Suprapubic skin (tissue), 4 donors: ENCODE measurements around the gene TSPAN15. TPM values are rescaled to one million over a fixed set of nuclear protein-coding genes. Genes with fewer than 3 reads are reported as not detected.

ENCODE experiments used
- DNase-seq, 2 donors: peaks; one replicate each; pipeline ENCODE4 v3.0.0-alpha.2; 2019; ENCODE audit warnings: low spot score in 2 of 2
- H3K27ac ChIP-seq: fragments of 200-600 bp; sonication (generic); one replicate; pipeline ENCODE4 v1.5.1; 2019
- H3K27me3 ChIP-seq: fragments of 200-600 bp; sonication (generic); one replicate; pipeline ENCODE4 v1.5.1; 2019
- H3K36me3 ChIP-seq: fragments of 200-600 bp; sonication (generic); one replicate; pipeline ENCODE4 v1.5.1; 2019
- H3K4me1 ChIP-seq: fragments of 200-600 bp; sonication (generic); one replicate; pipeline ENCODE4 v1.5.1; 2019
- H3K4me3 ChIP-seq: fragments of 200-600 bp; sonication (generic); one replicate; pipeline ENCODE4 v1.5.1; 2019; ENCODE audit warnings: mild to moderate bottlenecking
- H3K9me3 ChIP-seq: fragments of 200-600 bp; sonication (generic); one replicate; pipeline ENCODE4 v1.5.1; 2019
- CTCF ChIP-seq, 2 donors: fragments of 200-600 bp in 1 of 2; fragments of 450-650 bp in 1 of 2; sonication (generic) in 1 of 2; IDR thresholded peaks; one replicate each; pipeline ENCODE4 v1.5.1; 2016 to 2019; ENCODE audit warnings: antibody characterized with exemption in 2 of 2, mild to moderate bottlenecking in 1 of 2, moderate library complexity in 1 of 2
- EP300 ChIP-seq: sonication (generic); formaldehyde crosslinking; IDR thresholded peaks from one replicate; pipeline ENCODE4 v1.6.1; 2017; ENCODE audit warnings: antibody characterized with exemption
- POLR2A ChIP-seq, 2 donors: fragments of 450-650 bp; IDR thresholded peaks; one replicate each; pipeline ENCODE4 v1.6.1; 2017; ENCODE audit warnings: antibody characterized with exemption in 2 of 2, mild to moderate bottlenecking in 2 of 2, moderate library complexity in 2 of 2
- POLR2AphosphoS5 ChIP-seq, 3 donors: sonication (generic); formaldehyde crosslinking; IDR thresholded peaks; one replicate each; pipeline ENCODE4 v1.6.1; 2017; ENCODE audit warnings: antibody characterized with exemption in 3 of 3
- whole genome bisulfite sequencing: methylation state at CpG from one replicate; pipeline ENCODE4 v1.1.5; 2018; 5-methylcytosine and 5-hydroxymethylcytosine counted together
- total RNA-seq, 4 donors: library from RNA; depleted of rRNA; stranded (reverse); fragments of >200 nt; gene quantifications; one replicate each; pipeline ENCODE4 v1.1.0, GENCODE V29; 2016

Gene TSPAN15
- total RNA-seq, 4 donors from 2014 or later, result 4.0 to 18.1 (median 11.7) TPM

- no peaks in the 10 kb centered on the region for H3K9me3 ChIP-seq
- no CpG with 5 or more reads among the region's 4 CpGs for WGBS
- H3K36me3 ChIP-seq, result no peaks in the 10 kb centered on the region
- TF ChIP-seq POLR2AphosphoS5 (IDR thresholded peaks at IDR 0.05) (no peak), CTCF (IDR thresholded peaks at IDR 0.05) (no peak), POLR2A (IDR thresholded peaks at IDR 0.05) (no peak)
- no peak overlapping the region for H3K4me3 ChIP-seq
- H3K27me3 ChIP-seq, result no peaks in the 10 kb centered on the region
- H3K27ac ChIP-seq, result no peak overlapping the region
- H3K4me1 ChIP-seq, result peaks cover 6% of the 10 kb centered on the region
- peak in 1 of 2 donors; percentile 46 for DNase-seq
Measured at GRCh38 chr10:69426376-69426727, 24.9 kb upstream of the TSPAN15 start.

DNA sequence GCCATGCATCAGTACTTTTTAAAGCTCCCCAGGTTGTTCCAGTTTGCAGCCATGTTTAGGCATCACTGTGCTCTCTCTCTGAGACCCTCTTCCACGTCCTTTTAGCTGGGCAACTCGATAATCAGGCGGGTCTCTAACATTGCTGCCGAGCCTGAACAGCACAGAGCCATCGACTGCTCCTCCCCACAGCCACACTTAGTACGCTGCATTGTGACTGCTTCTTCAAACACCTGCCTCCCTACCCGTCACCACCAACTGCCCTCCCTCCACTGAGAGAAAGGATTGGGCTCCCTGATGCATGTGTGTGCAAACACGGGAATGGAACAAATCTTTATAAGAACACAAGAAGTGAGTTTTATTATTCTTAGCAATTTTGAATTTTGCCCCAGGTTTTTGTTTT, 23.1 kb upstream of the TSPAN15 start:
- no peak overlapping the region for H3K27ac ChIP-seq
- no peaks in the 10 kb centered on the region for H3K27me3 ChIP-seq
- TF ChIP-seq POLR2A (IDR thresholded peaks at IDR 0.05), result no peak
- TF ChIP-seq EP300, result no peak
- TF ChIP-seq POLR2AphosphoS5 (IDR thresholded peaks at IDR 0.05), result no peak
- H3K4me1 ChIP-seq, result peaks cover 6% of the 10 kb centered on the region
- H3K4me3 ChIP-seq, result no peak overlapping the region
- WGBS, result 81% methylated on average over 8 of the region's 8 CpGs
- no peaks in the 10 kb centered on the region for H3K9me3 ChIP-seq
- DNase-seq, result peak in 1 of 2 donors; percentile 25
- H3K36me3 ChIP-seq, result no peaks in the 10 kb centered on the region

GRCh38 chr10:69434169-69434568, 17.1 kb upstream of the TSPAN15 start:
- H3K9me3 ChIP-seq, result no peaks in the 10 kb centered on the region
- H3K4me3 ChIP-seq, result no peak overlapping the region
- peaks cover 16% of the 10 kb centered on the region for H3K4me1 ChIP-seq
- no peaks in the 10 kb centered on the region for H3K36me3 ChIP-seq
- TF ChIP-seq EP300 (no peak), POLR2AphosphoS5 (IDR thresholded peaks at IDR 0.05) (no peak), POLR2A (IDR thresholded peaks at IDR 0.05) (no peak), CTCF (IDR thresholded peaks at IDR 0.05) (no peak)
- H3K27me3 ChIP-seq, result no peaks in the 10 kb centered on the region
- DNase-seq, result no peak
- H3K27ac ChIP-seq, result no peak overlapping the region
- WGBS, result 78% methylated on average over 2 of the region's 2 CpGs

DNA sequence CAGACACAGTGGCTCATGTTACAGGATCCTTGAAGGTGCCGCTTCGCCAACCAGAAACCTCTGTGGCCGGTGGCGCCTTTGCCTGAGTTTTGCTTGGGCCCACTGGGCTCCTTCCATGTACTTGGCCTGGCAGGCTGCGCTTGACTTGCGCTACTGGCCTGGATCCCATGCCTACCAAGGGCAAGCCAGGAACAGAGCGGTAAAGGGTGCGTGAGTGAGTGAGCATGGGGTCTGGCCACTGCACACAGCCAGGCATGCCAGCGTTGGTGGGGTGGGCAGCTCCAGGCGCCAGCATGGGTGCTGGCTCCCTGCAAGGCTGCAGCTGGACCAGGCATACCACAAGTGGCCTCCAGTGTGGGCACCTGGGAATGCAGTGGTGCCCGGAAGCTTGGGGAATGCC, 16.3 kb upstream of the TSPAN15 start:
- H3K9me3 ChIP-seq, result no peaks in the 10 kb centered on the region
- H3K36me3 ChIP-seq, result no peaks in the 10 kb centered on the region
- 97% methylated on average over 11 of the region's 11 CpGs for WGBS
- no peak overlapping the region for H3K27ac ChIP-seq
- no peak for TF ChIP-seq POLR2AphosphoS5 (IDR thresholded peaks at IDR 0.05)
- TF ChIP-seq POLR2A (IDR thresholded peaks at IDR 0.05), result no peak
- TF ChIP-seq CTCF (IDR thresholded peaks at IDR 0.05), result no peak
- no peak for TF ChIP-seq EP300
- H3K4me3 ChIP-seq, result no peak overlapping the region
- H3K4me1 ChIP-seq, result peaks cover 23% of the 10 kb centered on the region
- no peaks in the 10 kb centered on the region for H3K27me3 ChIP-seq
- no peak for DNase-seq

- no peak overlapping the region for H3K4me3 ChIP-seq
- H3K27ac ChIP-seq, result no peak overlapping the region
- no peaks in the 10 kb centered on the region for H3K9me3 ChIP-seq
- no peaks in the 10 kb centered on the region for H3K36me3 ChIP-seq
- peaks cover 29% of the 10 kb centered on the region for H3K4me1 ChIP-seq
- H3K27me3 ChIP-seq, result no peaks in the 10 kb centered on the region
- WGBS, result 91% methylated on average over 11 of the region's 14 CpGs
- TF ChIP-seq POLR2AphosphoS5 (IDR thresholded peaks at IDR 0.05), result no peak
- TF ChIP-seq POLR2A (IDR thresholded peaks at IDR 0.05), result no peak
- DNase-seq, result no peak
Measured at GRCh38 chr10:69435966-69436520, 15.2 kb upstream of the TSPAN15 start.

DNA sequence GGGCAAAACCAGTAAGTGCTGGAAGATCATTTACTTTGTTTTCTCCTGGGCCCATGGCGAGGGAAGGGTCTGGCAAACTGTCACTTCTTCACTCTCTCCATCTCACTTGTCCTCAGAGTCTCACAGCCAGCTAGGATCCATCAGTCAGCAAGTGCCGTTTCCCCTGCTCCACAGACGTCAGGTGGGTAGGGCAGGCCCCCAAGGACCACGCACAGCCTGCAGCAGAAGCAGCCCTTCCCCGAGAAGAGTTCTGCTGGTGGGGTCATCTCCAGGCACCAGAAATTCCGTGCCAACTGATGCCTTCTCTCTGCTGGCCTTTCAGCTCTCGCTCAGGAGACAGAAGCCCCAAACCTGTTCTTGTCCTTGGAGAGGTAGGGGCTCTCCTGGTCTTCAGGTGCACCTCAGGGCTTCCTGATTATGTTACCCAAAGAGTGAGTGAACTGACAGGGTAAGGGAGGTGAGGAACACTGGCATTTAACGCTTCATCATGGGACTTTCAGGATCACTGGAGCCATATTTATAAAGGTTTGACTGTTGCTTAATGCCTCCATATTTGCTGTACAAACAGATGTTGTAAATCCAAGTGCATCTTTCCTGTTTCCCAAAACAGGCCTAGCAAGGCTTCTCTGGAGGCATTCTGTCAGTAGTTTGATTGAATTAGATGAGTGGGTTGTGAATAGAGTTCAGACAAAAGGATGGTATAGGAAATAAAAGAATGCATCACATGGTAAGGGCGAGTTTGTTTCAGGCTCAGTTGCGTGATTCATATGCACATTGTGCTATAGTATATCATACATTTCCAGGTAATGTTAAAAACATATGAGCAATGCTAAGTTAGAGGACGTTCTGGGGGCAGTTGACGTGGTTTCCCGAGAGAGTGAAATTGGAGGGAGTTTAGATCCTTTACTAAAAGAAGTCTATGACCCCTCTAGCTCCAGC, 13.7 kb upstream of the TSPAN15 start:
- DNase-seq, result no peak
- H3K27ac ChIP-seq, result peak overlapping the region; percentile 30
- TF ChIP-seq EP300, result no peak
- no peak for TF ChIP-seq POLR2A (IDR thresholded peaks at IDR 0.05)
- TF ChIP-seq POLR2AphosphoS5 (IDR thresholded peaks at IDR 0.05), result no peak
- TF ChIP-seq CTCF (IDR thresholded peaks at IDR 0.05), result no peak
- WGBS, result 82% methylated on average over 11 of the region's 13 CpGs
- H3K27me3 ChIP-seq, result no peaks in the 10 kb centered on the region
- H3K4me3 ChIP-seq, result no peak overlapping the region
- H3K4me1 ChIP-seq, result peaks cover 29% of the 10 kb centered on the region
- H3K36me3 ChIP-seq, result no peaks in the 10 kb centered on the region
- H3K9me3 ChIP-seq, result no peaks in the 10 kb centered on the region
